Ovary (tissue), 3 donors: Measurements from ENCODE around the gene MRAS.

Source experiments
- CTCF ChIP-seq, 3 donors: fragments of 450-650 bp in 2 of 3; fragments of 200-600 bp in 1 of 3; IDR thresholded peaks; one replicate each; pipeline versions ENCODE4 v1.5.1 to v1.8.0; 2016 to 2022; ENCODE audit warnings: antibody characterized with exemption in 3 of 3, mild to moderate bottlenecking in 1 of 3
- EP300 ChIP-seq: sonication (generic); formaldehyde crosslinking; IDR thresholded peaks from one replicate; pipeline ENCODE4 v1.6.1; 2017; ENCODE audit warnings: antibody characterized with exemption
- POLR2A ChIP-seq: fragments of 450-650 bp; IDR thresholded peaks from one replicate; pipeline ENCODE4 v1.6.1; 2017; ENCODE audit warnings: antibody characterized with exemption, mild to moderate bottlenecking, moderate library complexity
- donor health status: DM: no; HTN: no; CAD: no.

GRCh38 chr3:138354376-138354775 lies 6.0 kb downstream of the MRAS start:
- TF ChIP-seq POLR2A, result no peak
- no peak for TF ChIP-seq CTCF (IDR thresholded peaks at IDR 0.05)
- TF ChIP-seq EP300, result no peak
